ENCODE measurements around the gene SH2D3A. TPM values are rescaled to one million over a fixed set of nuclear protein-coding genes. Genes with fewer than 3 reads are reported as not detected.

The SH2D3A gene
- total RNA-seq, 1 experiment from 2014 or later = 75.7 TPM

DNA sequence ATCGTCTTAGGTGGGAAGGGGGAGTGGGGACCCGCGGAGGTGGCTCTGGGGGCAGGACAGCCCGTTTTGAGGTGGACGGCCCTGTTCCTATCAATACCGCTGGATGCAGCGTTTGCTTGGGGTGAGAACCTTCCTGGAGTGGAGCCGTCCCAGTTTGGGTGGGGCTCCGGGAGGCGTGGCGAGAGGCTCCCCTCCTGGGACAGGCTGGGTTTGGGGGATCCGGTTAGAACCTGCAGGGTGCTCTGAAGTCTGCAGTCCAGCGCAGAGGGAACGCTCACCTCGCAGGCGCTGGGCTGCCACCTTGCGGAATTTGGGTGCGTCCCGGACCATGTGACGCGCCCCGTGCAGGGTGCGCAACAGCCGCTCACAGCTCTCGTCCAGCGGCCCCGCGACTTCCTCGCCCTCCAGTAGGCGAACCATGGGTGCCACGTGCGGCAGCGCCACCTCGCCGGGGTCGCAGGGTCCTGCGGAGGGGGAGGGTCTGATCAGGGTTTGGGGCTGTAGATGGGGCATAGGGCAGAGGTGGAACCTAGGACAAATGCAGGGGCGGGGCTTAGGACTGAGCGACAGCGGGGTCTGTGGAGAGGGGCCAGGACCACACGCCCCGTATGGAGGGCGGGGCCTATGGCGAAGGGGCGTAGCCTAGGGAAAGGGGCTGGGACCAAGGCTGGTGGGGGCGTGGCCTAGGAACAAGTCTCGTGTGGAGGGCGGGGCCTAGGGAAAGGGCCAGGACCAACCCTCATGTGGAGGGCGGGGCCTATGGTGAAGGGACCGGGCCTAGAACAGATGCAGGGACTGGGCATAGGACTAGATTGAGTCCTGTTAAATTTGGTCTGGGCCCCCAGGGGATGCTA is 13.8 kb downstream of the SH2D3A start:
- Histone ChIP-seq H3K9me3 (ENCODE audit: control insufficient read depth in 1 of 2, insufficient read depth in 1 of 2, low read depth in 1 of 2, low read length in 2 of 2) (no peaks in the 10 kb centered on the region), H3K4me3 (replicated peaks in 1 of 2; ENCODE audit: low read depth in 1 of 2, low read length in 2 of 2) (peak overlapping the region; percentile 26 to 45), H3K36me3 (ENCODE audit: control insufficient read depth in 1 of 2, insufficient read depth in 2 of 2, low read length in 2 of 2) (peaks cover 18 to 43% of the 10 kb centered on the region in 2 experiments; a peak in 3 of 4 replicates), H3K27ac (ENCODE audit: low read depth, low read length) (peak overlapping the region; percentile 88), H4K20me1 (ENCODE audit: insufficient read depth) (no peaks in the 10 kb centered on the region; the same call in 1 of the 2 replicates), H3K27me3 (ENCODE audit: insufficient read depth, low read length) (no peaks in the 10 kb centered on the region), H2AFZ (ENCODE audit: low read depth, low read length, poor library complexity, severe bottlenecking) (no peak overlapping the region), H3K9ac (ENCODE audit: low read length) (peak overlapping the region; percentile 59), H3K4me2 (ENCODE audit: low read length) (peak overlapping the region; percentile 77), H3K4me1 (ENCODE audit: control insufficient read depth in 1 of 2, insufficient read depth in 2 of 2, low read length in 2 of 2) (peaks cover 13 to 31% of the 10 kb centered on the region in 2 experiments; a peak in 3 of 4 replicates), H3K79me2 (ENCODE audit: insufficient read depth, low read length) (peaks cover 6% of the 10 kb centered on the region), H3K9me2 (ENCODE audit: insufficient read depth) (no peaks in the 10 kb centered on the region)
- no TSS peak for BruUV-seq (replicated peaks)
- ATAC-seq (peak; percentile 88), DNase-seq (ENCODE audit: low read depth, low spot score) (peak; percentile 91)
- TF ChIP-seq, protein P1, sequence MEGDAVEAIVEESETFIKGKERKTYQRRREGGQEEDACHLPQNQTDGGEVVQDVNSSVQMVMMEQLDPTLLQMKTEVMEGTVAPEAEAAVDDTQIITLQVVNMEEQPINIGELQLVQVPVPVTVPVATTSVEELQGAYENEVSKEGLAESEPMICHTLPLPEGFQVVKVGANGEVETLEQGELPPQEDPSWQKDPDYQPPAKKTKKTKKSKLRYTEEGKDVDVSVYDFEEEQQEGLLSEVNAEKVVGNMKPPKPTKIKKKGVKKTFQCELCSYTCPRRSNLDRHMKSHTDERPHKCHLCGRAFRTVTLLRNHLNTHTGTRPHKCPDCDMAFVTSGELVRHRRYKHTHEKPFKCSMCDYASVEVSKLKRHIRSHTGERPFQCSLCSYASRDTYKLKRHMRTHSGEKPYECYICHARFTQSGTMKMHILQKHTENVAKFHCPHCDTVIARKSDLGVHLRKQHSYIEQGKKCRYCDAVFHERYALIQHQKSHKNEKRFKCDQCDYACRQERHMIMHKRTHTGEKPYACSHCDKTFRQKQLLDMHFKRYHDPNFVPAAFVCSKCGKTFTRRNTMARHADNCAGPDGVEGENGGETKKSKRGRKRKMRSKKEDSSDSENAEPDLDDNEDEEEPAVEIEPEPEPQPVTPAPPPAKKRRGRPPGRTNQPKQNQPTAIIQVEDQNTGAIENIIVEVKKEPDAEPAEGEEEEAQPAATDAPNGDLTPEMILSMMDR (IDR thresholded peaks at IDR 0.05 in 2 of 3, conservative IDR thresholded peaks at IDR 0.05 in 1 of 3; ENCODE audit: borderline replicate concordance in 1 of 3, insufficient read depth in 1 of 3, low read depth in 2 of 3, low read length in 2 of 3) = peak in 2 of 3 experiments; percentile 25 to 43; a peak in 4 of 6 replicates
- no peak for TF ChIP-seq CBX3 (IDR thresholded peaks at IDR 0.05; ENCODE audit: low read depth)
- TF ChIP-seq TCF7L2 (IDR thresholded peaks at IDR 0.05; ENCODE audit: borderline replicate concordance, extremely low read depth, insufficient read depth, insufficient read length) = peak; percentile 24
- TF ChIP-seq SP1 (IDR thresholded peaks at IDR 0.05; ENCODE audit: low read depth) = peak; percentile 81
- TF ChIP-seq, protein P2, sequence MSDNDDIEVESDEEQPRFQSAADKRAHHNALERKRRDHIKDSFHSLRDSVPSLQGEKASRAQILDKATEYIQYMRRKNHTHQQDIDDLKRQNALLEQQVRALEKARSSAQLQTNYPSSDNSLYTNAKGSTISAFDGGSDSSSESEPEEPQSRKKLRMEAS (IDR thresholded peaks at IDR 0.05) = peak; percentile 99
- TF ChIP-seq SIN3A (IDR thresholded peaks at IDR 0.05; ENCODE audit: low read depth) = no peak
- TF ChIP-seq JUND (IDR thresholded peaks at IDR 0.05) = 0 out of 2 replicates have a peak, but pooled peaks have one; percentile 20
- TF ChIP-seq, protein P3, sequence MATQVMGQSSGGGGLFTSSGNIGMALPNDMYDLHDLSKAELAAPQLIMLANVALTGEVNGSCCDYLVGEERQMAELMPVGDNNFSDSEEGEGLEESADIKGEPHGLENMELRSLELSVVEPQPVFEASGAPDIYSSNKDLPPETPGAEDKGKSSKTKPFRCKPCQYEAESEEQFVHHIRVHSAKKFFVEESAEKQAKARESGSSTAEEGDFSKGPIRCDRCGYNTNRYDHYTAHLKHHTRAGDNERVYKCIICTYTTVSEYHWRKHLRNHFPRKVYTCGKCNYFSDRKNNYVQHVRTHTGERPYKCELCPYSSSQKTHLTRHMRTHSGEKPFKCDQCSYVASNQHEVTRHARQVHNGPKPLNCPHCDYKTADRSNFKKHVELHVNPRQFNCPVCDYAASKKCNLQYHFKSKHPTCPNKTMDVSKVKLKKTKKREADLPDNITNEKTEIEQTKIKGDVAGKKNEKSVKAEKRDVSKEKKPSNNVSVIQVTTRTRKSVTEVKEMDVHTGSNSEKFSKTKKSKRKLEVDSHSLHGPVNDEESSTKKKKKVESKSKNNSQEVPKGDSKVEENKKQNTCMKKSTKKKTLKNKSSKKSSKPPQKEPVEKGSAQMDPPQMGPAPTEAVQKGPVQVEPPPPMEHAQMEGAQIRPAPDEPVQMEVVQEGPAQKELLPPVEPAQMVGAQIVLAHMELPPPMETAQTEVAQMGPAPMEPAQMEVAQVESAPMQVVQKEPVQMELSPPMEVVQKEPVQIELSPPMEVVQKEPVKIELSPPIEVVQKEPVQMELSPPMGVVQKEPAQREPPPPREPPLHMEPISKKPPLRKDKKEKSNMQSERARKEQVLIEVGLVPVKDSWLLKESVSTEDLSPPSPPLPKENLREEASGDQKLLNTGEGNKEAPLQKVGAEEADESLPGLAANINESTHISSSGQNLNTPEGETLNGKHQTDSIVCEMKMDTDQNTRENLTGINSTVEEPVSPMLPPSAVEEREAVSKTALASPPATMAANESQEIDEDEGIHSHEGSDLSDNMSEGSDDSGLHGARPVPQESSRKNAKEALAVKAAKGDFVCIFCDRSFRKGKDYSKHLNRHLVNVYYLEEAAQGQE (IDR thresholded peaks at IDR 0.05; ENCODE audit: low read depth) = no peak
- peak; percentile 78 for TF ChIP-seq RAD21 (IDR thresholded peaks at IDR 0.05; ENCODE audit: low read depth)
- TF ChIP-seq YY1 (IDR thresholded peaks at IDR 0.05; ENCODE audit: extremely low read depth, insufficient replicate concordance, low read depth, low read length) = no peak
- TF ChIP-seq ZNF274 (IDR thresholded peaks at IDR 0.05; ENCODE audit: low read depth, low read length) = no peak
- TF ChIP-seq SRF (IDR thresholded peaks at IDR 0.05; ENCODE audit: low read depth) = no peak; the same call in 1 of the 2 replicates
- TF ChIP-seq FOSL1 (IDR thresholded peaks at IDR 0.05; ENCODE audit: low read depth) = no peak
- TF ChIP-seq POLR2A (IDR thresholded peaks at IDR 0.05; ENCODE audit: borderline replicate concordance, extremely low read depth, insufficient read depth, insufficient read length) = peak; percentile 51
- intact Hi-C loops (cut with micrococcal nuclease) = loop anchor here (1.0 to 5.0 kb wide), 2 partner anchors 110 to 236 kb away; no protein-coding TSS in a partner anchor
- RAD21 ChIA-PET (ENCODE audit: low non-redundant PET in 1 of 2, low total read pairs in 2 of 2, uncharacterized antibody in 2 of 2, unreplicated experiment in 2 of 2) = no interaction called here
- CTCF ChIA-PET = interaction anchor here (1.0 kb wide), 3 partner anchors 9 to 109 kb away, joined by 3 read pairs; no protein-coding TSS in a partner anchor
- POLR2A ChIA-PET = interaction anchor here (0.6 to 2.0 kb wide), 3 partner anchors 10 to 16 kb away, joined by 3 to 10 read pairs (median 6); partner anchors contain the start of genes GPR108 and SH2D3A

Measured in HCT116 (cell line).